ENCODE measurements around the gene ZNF598. TPM values are rescaled to one million over a fixed set of nuclear protein-coding genes. Genes with fewer than 3 reads are reported as not detected.
A peak's percentile ranks its signal among the peaks of the same experiment; 100 is the strongest.

ZNF598 gene
- polyA plus RNA-seq, 1 experiment = 8.2 TPM

DNA sequence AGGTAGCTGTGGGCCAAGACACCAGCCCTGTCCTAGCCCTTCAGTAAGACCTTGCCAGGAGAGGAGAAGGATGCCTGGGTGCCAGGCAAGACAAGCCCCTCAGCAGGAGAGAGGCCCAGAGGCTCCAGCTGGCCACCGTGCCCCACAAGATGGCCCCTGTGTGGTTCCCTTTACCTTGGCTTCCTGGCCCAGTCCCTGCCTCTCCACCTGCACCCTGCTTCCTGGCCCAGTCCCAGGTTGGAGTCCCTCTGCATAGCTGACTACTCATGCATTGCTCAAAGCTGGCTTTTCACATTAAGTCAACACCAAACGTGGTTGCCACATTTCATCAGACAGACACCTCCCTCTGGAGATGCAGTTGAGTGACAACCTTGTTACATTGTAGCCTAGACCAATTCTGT lies 15.9 kb downstream of the ZNF598 start:
- ChIA-PET POLR2A (interaction anchor here (1.2 to 1.4 kb wide), 2 partner anchors 10 to 162 kb away, joined by 7 to 9 read pairs; partner anchors contain the start of gene TRAF7), CTCF (interaction anchor here (1.5 to 4.0 kb wide), 2 partner anchors 10 to 147 kb away, joined by 4 to 16 read pairs; no protein-coding TSS in a partner anchor)
- no peak overlapping the region for H3K4me3 ChIP-seq (ENCODE audit: low read depth, low read length)
- H3K27me3 ChIP-seq (ENCODE audit: control insufficient read depth, insufficient read depth, low read length) = peaks cover 21% of the 10 kb centered on the region
- H3K9me3 ChIP-seq (ENCODE audit: control insufficient read depth, insufficient read depth, low read length) = peaks cover 12% of the 10 kb centered on the region; the same call in 1 of the 2 replicates
- H3K27ac ChIP-seq (ENCODE audit: low read depth, low read length) = no peak overlapping the region
- no peak for DNase-seq (ENCODE audit: low read depth, low spot score)
- TF ChIP-seq, protein P1, sequence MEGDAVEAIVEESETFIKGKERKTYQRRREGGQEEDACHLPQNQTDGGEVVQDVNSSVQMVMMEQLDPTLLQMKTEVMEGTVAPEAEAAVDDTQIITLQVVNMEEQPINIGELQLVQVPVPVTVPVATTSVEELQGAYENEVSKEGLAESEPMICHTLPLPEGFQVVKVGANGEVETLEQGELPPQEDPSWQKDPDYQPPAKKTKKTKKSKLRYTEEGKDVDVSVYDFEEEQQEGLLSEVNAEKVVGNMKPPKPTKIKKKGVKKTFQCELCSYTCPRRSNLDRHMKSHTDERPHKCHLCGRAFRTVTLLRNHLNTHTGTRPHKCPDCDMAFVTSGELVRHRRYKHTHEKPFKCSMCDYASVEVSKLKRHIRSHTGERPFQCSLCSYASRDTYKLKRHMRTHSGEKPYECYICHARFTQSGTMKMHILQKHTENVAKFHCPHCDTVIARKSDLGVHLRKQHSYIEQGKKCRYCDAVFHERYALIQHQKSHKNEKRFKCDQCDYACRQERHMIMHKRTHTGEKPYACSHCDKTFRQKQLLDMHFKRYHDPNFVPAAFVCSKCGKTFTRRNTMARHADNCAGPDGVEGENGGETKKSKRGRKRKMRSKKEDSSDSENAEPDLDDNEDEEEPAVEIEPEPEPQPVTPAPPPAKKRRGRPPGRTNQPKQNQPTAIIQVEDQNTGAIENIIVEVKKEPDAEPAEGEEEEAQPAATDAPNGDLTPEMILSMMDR (IDR thresholded peaks at IDR 0.05; ENCODE audit: low read depth, low read length) = no peak

DNA sequence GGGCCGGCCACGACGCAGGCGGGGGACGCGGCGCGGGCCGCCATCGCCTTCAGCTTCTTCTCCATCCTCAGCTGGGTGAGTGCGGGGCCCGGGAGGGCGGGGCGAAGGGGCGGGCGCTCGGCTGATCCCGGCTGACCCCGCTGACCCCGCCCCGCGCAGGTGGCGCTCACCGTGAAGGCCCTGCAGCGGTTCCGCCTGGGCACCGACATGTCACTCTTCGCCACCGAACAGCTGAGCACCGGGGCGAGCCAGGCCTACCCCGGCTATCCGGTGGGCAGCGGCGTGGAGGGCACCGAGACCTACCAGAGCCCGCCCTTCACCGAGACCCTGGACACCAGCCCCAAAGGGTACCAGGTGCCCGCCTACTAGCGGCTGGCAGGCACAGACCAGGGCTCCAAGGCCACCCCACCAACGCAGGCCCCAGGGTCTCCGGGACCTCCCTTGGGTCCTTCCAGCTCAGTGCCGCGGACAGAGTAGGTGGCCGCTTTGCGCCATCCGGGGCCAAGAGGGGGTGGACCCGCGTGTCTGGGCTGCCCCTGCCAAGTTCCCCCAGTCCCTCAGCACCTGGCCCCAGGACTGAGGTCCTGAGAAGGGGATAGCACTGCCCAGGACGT lies 16.8 kb downstream of the ZNF598 start:
- POLR2A ChIA-PET = interaction anchor here (1.8 to 3.2 kb wide), 2 partner anchors 28 to 163 kb away, joined by 7 to 10 read pairs; partner anchors contain the start of genes RPS2 and TRAF7
- H3K4me3 ChIP-seq (ENCODE audit: low read depth, low read length) = no peak overlapping the region
- DNase-seq (ENCODE audit: low read depth, low spot score) = no peak
- CTCF ChIA-PET = interaction anchor here (1.5 to 4.0 kb wide), 2 partner anchors 11 to 148 kb away, joined by 4 to 16 read pairs; no protein-coding TSS in a partner anchor
- peaks cover 21% of the 10 kb centered on the region for H3K27me3 ChIP-seq (ENCODE audit: control insufficient read depth, insufficient read depth, low read length)
- no peak overlapping the region for H3K27ac ChIP-seq (ENCODE audit: low read depth, low read length)
- peaks cover 12% of the 10 kb centered on the region; the same call in 1 of the 2 replicates for H3K9me3 ChIP-seq (ENCODE audit: control insufficient read depth, insufficient read depth, low read length)
- TF ChIP-seq, protein P1 (IDR thresholded peaks at IDR 0.05; ENCODE audit: low read depth, low read length) = no peak

DNA sequence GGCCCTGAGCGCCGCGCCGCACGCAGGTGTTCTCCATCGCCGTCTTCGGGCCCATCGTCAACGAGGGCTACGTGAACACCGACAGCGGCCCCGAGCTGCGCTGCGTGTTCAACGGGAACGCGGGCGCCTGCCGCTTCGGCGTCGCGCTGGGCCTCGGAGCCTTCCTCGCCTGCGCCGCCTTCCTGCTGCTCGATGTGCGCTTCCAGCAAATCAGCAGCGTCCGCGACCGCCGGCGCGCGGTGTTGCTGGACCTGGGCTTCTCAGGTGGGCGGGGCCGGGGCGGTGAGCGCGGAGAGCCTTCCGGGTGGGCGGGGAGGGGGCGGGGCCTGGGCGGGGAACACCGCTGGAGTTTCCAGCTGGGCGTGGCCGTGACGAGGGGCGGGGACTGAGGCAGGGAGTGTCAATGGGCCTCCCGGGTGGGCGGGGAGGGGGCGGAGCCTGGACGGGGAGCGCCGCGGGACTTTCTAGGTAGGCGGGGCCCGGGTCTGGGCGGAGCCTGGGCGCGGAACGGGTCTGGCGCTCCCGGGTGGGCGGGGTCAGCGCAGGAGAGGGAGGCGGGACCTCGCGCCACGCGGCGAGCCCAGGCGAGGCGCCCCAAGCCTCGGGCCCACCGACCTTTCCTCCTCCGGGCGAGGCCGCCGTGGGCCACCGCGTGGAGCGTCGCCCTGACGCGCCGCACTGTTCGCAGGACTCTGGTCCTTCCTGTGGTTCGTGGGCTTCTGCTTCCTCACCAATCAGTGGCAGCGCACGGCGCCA lies 17.5 kb downstream of the ZNF598 start:
- TF ChIP-seq, protein P1 (IDR thresholded peaks at IDR 0.05; ENCODE audit: low read depth, low read length) = no peak
- Histone ChIP-seq H3K9me3 (ENCODE audit: control insufficient read depth, insufficient read depth, low read length) (peaks cover 12% of the 10 kb centered on the region; the same call in 1 of the 2 replicates), H3K4me3 (ENCODE audit: low read depth, low read length) (peak overlapping the region; percentile 48), H3K27ac (ENCODE audit: low read depth, low read length) (no peak overlapping the region), H3K27me3 (ENCODE audit: control insufficient read depth, insufficient read depth, low read length) (peaks cover 21% of the 10 kb centered on the region)
- peak; percentile 67 for DNase-seq (ENCODE audit: low read depth, low spot score)
- CTCF ChIA-PET = interaction anchor here (4.0 kb wide), 1 partner anchor 12 kb away, joined by 16 read pairs; no protein-coding TSS in a partner anchor
- POLR2A ChIA-PET = interaction anchor here (1.8 to 3.2 kb wide), 2 partner anchors 27 to 163 kb away, joined by 7 to 10 read pairs; partner anchors contain the start of genes RPS2 and TRAF7

DNA sequence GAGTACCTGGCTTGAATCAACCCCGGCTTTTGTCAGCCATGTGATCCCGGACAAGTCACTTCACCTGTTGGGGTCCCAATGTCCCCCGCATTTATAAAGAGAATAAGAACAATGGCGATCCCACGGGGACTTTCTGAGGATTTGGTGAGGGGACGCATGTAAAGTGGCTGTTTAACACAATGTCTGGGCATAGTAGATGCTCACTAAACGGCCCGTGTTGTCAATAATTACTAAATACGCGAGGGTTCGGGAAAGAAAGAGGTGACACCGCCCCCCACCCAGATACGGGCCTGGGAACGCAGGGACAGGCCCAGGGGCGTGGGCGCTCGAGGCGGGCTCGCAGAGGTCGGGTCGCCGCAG lies 18.1 kb downstream of the ZNF598 start:
- DNase-seq (ENCODE audit: low read depth, low spot score) = no peak
- H3K4me3 ChIP-seq (ENCODE audit: low read depth, low read length) = peak overlapping the region; percentile 48
- peaks cover 12% of the 10 kb centered on the region; the same call in 1 of the 2 replicates for H3K9me3 ChIP-seq (ENCODE audit: control insufficient read depth, insufficient read depth, low read length)
- H3K27me3 ChIP-seq (ENCODE audit: control insufficient read depth, insufficient read depth, low read length) = peaks cover 21% of the 10 kb centered on the region
- no peak overlapping the region for H3K27ac ChIP-seq (ENCODE audit: low read depth, low read length)
- ChIA-PET POLR2A (interaction anchor here (1.8 to 3.2 kb wide), 2 partner anchors 27 to 164 kb away, joined by 7 to 10 read pairs; partner anchors contain the start of genes RPS2 and TRAF7), CTCF (interaction anchor here (4.0 kb wide), 1 partner anchor 13 kb away, joined by 16 read pairs; no protein-coding TSS in a partner anchor)
- TF ChIP-seq, protein P1 (IDR thresholded peaks at IDR 0.05; ENCODE audit: low read depth, low read length) = no peak
